Activated T-helper 2 cell treated with anti-CD3 and anti-CD28 coated beads, Interferon-gamma antibody, Interleukin-2, Interleukin-4, amounts not matched to agents 10 μg/mL and 5 μg/mL and 100 μg/mL, durations not matched to agents 14 hours and 24 hours and 36 hours (primary cell): Measurements from ENCODE around the gene RNF144A. TPM values are rescaled to one million over a fixed set of nuclear protein-coding genes. Genes with fewer than 3 reads are reported as not detected.
"Not testable (repeated sequence)": the region's sequence is repeated elsewhere in the genome, so short reads cannot be mapped to it uniquely, and the experiment has no call there.

ENCODE experiments used
- DNase-seq: peaks from one replicate; pipeline ENCODE4 v3.0.0; 2021; ENCODE audit warnings: low spot score
- H3K27ac Mint-ChIP-seq: one replicate; pipeline ENCODE4 v1.8.0; 2021; ENCODE audit warnings: mixed read lengths
- H3K27me3 Mint-ChIP-seq: one replicate; pipeline ENCODE4 v1.8.0; 2021; ENCODE audit warnings: low read depth, mixed read lengths
- H3K36me3 Mint-ChIP-seq: one replicate; pipeline ENCODE4 v1.8.0; 2021; ENCODE audit warnings: low read depth, mixed read lengths
- H3K4me1 Mint-ChIP-seq: one replicate; pipeline ENCODE4 v1.8.0; 2021; ENCODE audit warnings: low read depth, mixed read lengths
- H3K4me3 Mint-ChIP-seq: one replicate; pipeline ENCODE4 v1.8.0; 2021; ENCODE audit warnings: low read depth, mild to moderate bottlenecking, moderate library complexity, mixed read lengths
- H3K9me3 Mint-ChIP-seq: one replicate; pipeline ENCODE4 v1.8.0; 2021; ENCODE audit warnings: mixed read lengths
- intact Hi-C: fragments of 100-400 bp; cut with micrococcal nuclease; formaldehyde crosslinking; loops from one replicate; pipeline ENCODE4 v1.15.1; 2023
- total RNA-seq: library from RNA; stranded (reverse); gene quantifications from 2 replicates; pipeline ENCODE4 v1.2.3, GENCODE V29; 2022

Gene RNF144A
- total RNA-seq, 1 donor from 2014 or later, result 20.0 TPM

GRCh38 chr2:6885968-6886367, 31.2 kb upstream of the RNF144A start:
- H3K27me3 Mint-ChIP-seq, result no peaks in the 10 kb centered on the region
- peaks cover 23% of the 10 kb centered on the region for H3K4me1 Mint-ChIP-seq
- H3K27ac Mint-ChIP-seq, result no peak overlapping the region
- no peak overlapping the region for H3K4me3 Mint-ChIP-seq
- DNase-seq, result no peak
- intact Hi-C loops, result no loop called here
- peaks cover 67% of the 10 kb centered on the region for H3K36me3 Mint-ChIP-seq
- no peaks in the 10 kb centered on the region for H3K9me3 Mint-ChIP-seq

- Mint-ChIP-seq H3K9me3 (no peaks in the 10 kb centered on the region), H3K27me3 (no peaks in the 10 kb centered on the region), H3K4me1 (peaks cover 7% of the 10 kb centered on the region), H3K27ac (no peak overlapping the region), H3K4me3 (no peak overlapping the region), H3K36me3 (peaks cover 56% of the 10 kb centered on the region)
- intact Hi-C loops, result no loop called here
- DNase-seq, result no peak
These were observed 29.4 kb upstream of the RNF144A start for GRCh38 chr2:6887751-6888192.

GRCh38 chr2:6888724-6889123, 28.5 kb upstream of the RNF144A start:
- H3K36me3 Mint-ChIP-seq, result peaks cover 57% of the 10 kb centered on the region
- no peak overlapping the region for H3K27ac Mint-ChIP-seq
- peaks cover 7% of the 10 kb centered on the region for H3K4me1 Mint-ChIP-seq
- no peak for DNase-seq
- no peaks in the 10 kb centered on the region for H3K9me3 Mint-ChIP-seq
- intact Hi-C loops, result no loop called here
- no peaks in the 10 kb centered on the region for H3K27me3 Mint-ChIP-seq
- H3K4me3 Mint-ChIP-seq, result no peak overlapping the region

GRCh38 chr2:6893876-6894482, 23.2 kb upstream of the RNF144A start:
- intact Hi-C loops, result no loop called here
- H3K36me3 Mint-ChIP-seq, result peaks cover 35% of the 10 kb centered on the region
- no peaks in the 10 kb centered on the region for H3K27me3 Mint-ChIP-seq
- H3K27ac Mint-ChIP-seq, result no peak overlapping the region
- no peak for DNase-seq
- H3K4me1 Mint-ChIP-seq, result peaks cover 7% of the 10 kb centered on the region
- H3K4me3 Mint-ChIP-seq, result no peak overlapping the region
- H3K9me3 Mint-ChIP-seq, result no peaks in the 10 kb centered on the region

- no peak for DNase-seq
- H3K27me3 Mint-ChIP-seq, result no peaks in the 10 kb centered on the region
- peaks cover 5% of the 10 kb centered on the region for H3K4me1 Mint-ChIP-seq
- H3K27ac Mint-ChIP-seq, result peak overlapping the region; percentile 29
- intact Hi-C loops, result loop anchor here (1.0 to 5.0 kb wide), 4 partner anchors 9 to 147 kb away; no protein-coding TSS in a partner anchor
- H3K36me3 Mint-ChIP-seq, result peaks cover 57% of the 10 kb centered on the region
- peaks cover 21% of the 10 kb centered on the region for H3K9me3 Mint-ChIP-seq
- no peak overlapping the region for H3K4me3 Mint-ChIP-seq
These were observed 20.1 kb upstream of the RNF144A start for GRCh38 chr2:6896930-6897759.

- H3K27me3 Mint-ChIP-seq, H3K4me3 Mint-ChIP-seq, intact Hi-C loops, DNase-seq, H3K27ac Mint-ChIP-seq: not testable (repeated sequence)
- Mint-ChIP-seq H3K36me3 (peaks cover 80% of the 10 kb centered on the region), H3K4me1 (peaks cover 16% of the 10 kb centered on the region), H3K9me3 (peaks cover 52% of the 10 kb centered on the region)
These were observed 14.6 kb upstream of the RNF144A start for GRCh38 chr2:6902581-6902980.

GRCh38 chr2:6905668-6906067, 11.5 kb upstream of the RNF144A start:
- Mint-ChIP-seq H3K36me3 (peaks cover 88% of the 10 kb centered on the region), H3K27ac (peak overlapping the region; percentile 76), H3K4me1 (peaks cover 44% of the 10 kb centered on the region), H3K9me3 (peaks cover 61% of the 10 kb centered on the region), H3K27me3 (no peaks in the 10 kb centered on the region), H3K4me3 (no peak overlapping the region)
- intact Hi-C loops, result loop anchor here (1.0 to 5.0 kb wide), 2 partner anchors 8 to 78 kb away; no protein-coding TSS in a partner anchor
- DNase-seq, result no peak

GRCh38 chr2:6906165-6906741, 11.0 kb upstream of the RNF144A start:
- intact Hi-C loops, result loop anchor here (1.0 to 5.0 kb wide), 2 partner anchors 9 to 79 kb away; no protein-coding TSS in a partner anchor
- H3K9me3 Mint-ChIP-seq, result peaks cover 55% of the 10 kb centered on the region
- H3K27ac Mint-ChIP-seq, result peak overlapping the region; percentile 76
- no peak overlapping the region for H3K4me3 Mint-ChIP-seq
- peaks cover 49% of the 10 kb centered on the region for H3K4me1 Mint-ChIP-seq
- no peak for DNase-seq
- no peaks in the 10 kb centered on the region for H3K27me3 Mint-ChIP-seq
- H3K36me3 Mint-ChIP-seq, result peaks cover 86% of the 10 kb centered on the region

GRCh38 chr2:6908291-6908690, 8.9 kb upstream of the RNF144A start:
- H3K27ac Mint-ChIP-seq, result peak overlapping the region; percentile 82
- DNase-seq, result no peak
- peaks cover 34% of the 10 kb centered on the region for H3K9me3 Mint-ChIP-seq
- H3K36me3 Mint-ChIP-seq, result peaks cover 82% of the 10 kb centered on the region
- H3K4me3 Mint-ChIP-seq, result no peak overlapping the region
- intact Hi-C loops, result loop anchor here (2.0 to 5.0 kb wide), 2 partner anchors 27 to 81 kb away; no protein-coding TSS in a partner anchor
- peaks cover 64% of the 10 kb centered on the region for H3K4me1 Mint-ChIP-seq
- H3K27me3 Mint-ChIP-seq, result no peaks in the 10 kb centered on the region

- peaks cover 27% of the 10 kb centered on the region for H3K9me3 Mint-ChIP-seq
- peaks cover 81% of the 10 kb centered on the region for H3K36me3 Mint-ChIP-seq
- H3K27me3 Mint-ChIP-seq, result no peaks in the 10 kb centered on the region
- peak; percentile 61 for DNase-seq
- H3K27ac Mint-ChIP-seq, result peak overlapping the region; percentile 82
- H3K4me1 Mint-ChIP-seq, result peaks cover 74% of the 10 kb centered on the region
- intact Hi-C loops, result loop anchor here (1.0 to 5.0 kb wide), 3 partner anchors 29 to 82 kb away; no protein-coding TSS in a partner anchor
- peak overlapping the region; percentile 44 for H3K4me3 Mint-ChIP-seq
These were observed 7.5 kb upstream of the RNF144A start for GRCh38 chr2:6909431-6910385.

GRCh38 chr2:6911721-6912120, 5.5 kb upstream of the RNF144A start:
- Mint-ChIP-seq H3K4me3 (peak overlapping the region; percentile 3), H3K27me3 (peaks cover 2% of the 10 kb centered on the region), H3K27ac (peak overlapping the region; percentile 18), H3K4me1 (peaks cover 83% of the 10 kb centered on the region), H3K9me3 (peaks cover 24% of the 10 kb centered on the region), H3K36me3 (peaks cover 69% of the 10 kb centered on the region)
- no peak for DNase-seq
- intact Hi-C loops, result no loop called here
